ENCODE results near the gene FAM131B. TPM values are rescaled to one million over a fixed set of nuclear protein-coding genes. Genes with fewer than 3 reads are reported as not detected.
A peak's percentile ranks its signal among the peaks of the same experiment; 100 is the strongest.

FAM131B gene
- total and polyA plus RNA-seq, 2 of the 8 experiments (the other 6 are each of a cell fraction or from before 2014, with no cell fraction given), result 23.1 to 38.2 TPM

DNA sequence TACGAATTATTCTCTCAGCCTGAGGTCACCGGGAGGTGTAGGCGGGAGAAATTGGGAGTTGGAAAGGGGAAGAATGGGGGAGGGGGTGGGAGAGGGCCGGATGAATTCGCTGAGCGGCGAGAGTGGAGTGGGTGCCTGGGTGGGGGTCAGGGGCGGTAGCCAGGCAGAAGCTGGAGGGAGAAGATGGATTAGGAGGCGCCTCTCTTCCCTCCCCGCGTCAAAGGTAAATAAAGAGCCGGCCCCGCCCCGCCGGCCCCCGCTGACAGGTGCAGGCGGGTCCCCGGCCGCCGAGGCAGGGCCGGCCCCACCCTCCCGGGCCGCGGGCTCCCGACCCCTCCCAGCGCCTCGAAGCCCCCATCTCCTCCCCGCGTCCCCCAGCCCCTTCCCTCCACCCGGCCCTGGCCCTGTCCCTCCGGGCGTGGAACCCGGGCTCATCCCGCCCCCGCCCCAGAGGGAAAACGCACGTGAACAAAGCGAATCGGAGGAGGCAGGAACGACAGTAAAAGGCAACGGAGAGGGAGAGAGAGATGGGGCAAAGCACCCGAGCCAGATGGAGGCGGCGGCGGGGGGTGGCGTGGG, 872 bp downstream of the FAM131B start:
- FAIRE-seq, result no peak
- Histone ChIP-seq H3K18ac (ENCODE audit: extremely low read depth, low read length) (peak overlapping the region; percentile 95), H2BK120ac (replicated peaks; ENCODE audit: low read depth, low read length) (no peak overlapping the region), H2BK12ac (ENCODE audit: low read depth, low read length) (no peak overlapping the region), H2BK20ac (ENCODE audit: low read length) (no peak overlapping the region), H3K4ac (replicated peaks; ENCODE audit: insufficient read length, low read depth, low read length) (peak overlapping the region; percentile 53), H3K14ac (ENCODE audit: insufficient read length) (no peak overlapping the region), H4K5ac (ENCODE audit: insufficient read length, low read depth, low read length) (peak overlapping the region; percentile 59), H4K8ac (ENCODE audit: extremely low read depth, insufficient read depth, low read length) (no peak overlapping the region), H3K23ac (ENCODE audit: insufficient read length) (no peak overlapping the region), H3K4me3 (ENCODE audit: extremely low read depth in 1 of 4, insufficient read depth in 2 of 4, low read depth in 3 of 4, low read length in 4 of 4) (peak overlapping the region; percentile 80 to 98 (median 80)), H3K4me1 (replicated peaks in 1 of 4; ENCODE audit: control insufficient read depth in 3 of 4, insufficient read depth in 4 of 4, low read length in 3 of 4) (peaks cover 4 to 12% (median 10%) of the 10 kb centered on the region in 4 experiments), H3K9ac (replicated peaks in 1 of 4; ENCODE audit: extremely low read depth in 1 of 4, low read depth in 3 of 4, low read length in 3 of 4) (no peak overlapping the region), H3K27ac (ENCODE audit: low read depth, low read length) (no peak overlapping the region), H3K9me3 (ENCODE audit: insufficient read depth in 2 of 2, low read depth in 1 of 2, low read length in 1 of 2) (no peaks in the 10 kb centered on the region), H4K91ac (replicated peaks; ENCODE audit: insufficient read length, low read length) (no peak overlapping the region), H2BK5ac (ENCODE audit: low read depth, low read length) (no peak overlapping the region; the same call in 1 of the 2 replicates), H3K23me2 (ENCODE audit: low read depth, low read length) (peaks cover 16% of the 10 kb centered on the region), H2AFZ (ENCODE audit: low read length) (no peak overlapping the region), H3K79me2 (ENCODE audit: control insufficient read depth in 1 of 2, insufficient read depth in 2 of 2, low read length in 2 of 2) (no peaks in the 10 kb centered on the region), H3K27me3 (replicated peaks in 1 of 4; ENCODE audit: control insufficient read depth in 3 of 4, extremely low read depth in 1 of 4, insufficient read depth in 3 of 4, low read length in 3 of 4) (peaks cover 0 to 13% (median 8%) of the 10 kb centered on the region in 4 experiments; a peak in 4 of 7 replicates), H3K56ac (replicated peaks; ENCODE audit: insufficient read length, low read depth, low read length) (no peak overlapping the region), H2BK15ac (ENCODE audit: low read length) (no peak overlapping the region), H3K4me2 (ENCODE audit: insufficient read depth in 1 of 2, low read depth in 2 of 2, low read length in 2 of 2) (peak overlapping the region; percentile 88 to 100), H3K79me1 (ENCODE audit: low read depth, low read length) (no peaks in the 10 kb centered on the region), H2AK5ac (ENCODE audit: low read depth, low read length) (no peak overlapping the region), H3K36me3 (ENCODE audit: control insufficient read depth in 2 of 4, insufficient read depth in 4 of 4, low read length in 3 of 4) (peaks cover 0 to 18% (median 8%) of the 10 kb centered on the region in 4 experiments; a peak in 6 of 8 replicates), H4K20me1 (replicated peaks in 1 of 2; ENCODE audit: control insufficient read depth in 1 of 2, insufficient read depth in 2 of 2, low read length in 2 of 2) (no peaks in the 10 kb centered on the region)
- 0% methylated on average over 9 of the region's 46 CpGs; no CpG with 5 or more reads in 1 of the 2 experiments for WGBS, 2 experiments (ENCODE audit: extremely low coverage in 1 of 2, insufficient coverage in 1 of 2, insufficient read length in 1 of 2, insufficient replicate concordance in 2 of 2, low coverage in 1 of 2, low lambda C conversion rate in 2 of 2, missing lambda C conversion rate in 1 of 2)
- CTCF ChIA-PET (ENCODE audit: partially characterized antibody), result interaction anchor here (1.3 to 5.3 kb wide), 3 partner anchors 9 to 18 kb away, joined by 5 to 27 read pairs (median 25); partner anchors contain the start of gene ZYX
- DNase-seq (ENCODE audit: low read depth in 1 of 2, low spot score in 2 of 2), result peak in 1 of 2 experiments; percentile 70
- POLR2A ChIA-PET (ENCODE audit: partially characterized antibody), result interaction anchor here (1.3 to 18.8 kb wide), 7 partner anchors 11 to 45 kb away, joined by 3 to 233 read pairs (median 8); partner anchors contain the start of gene ZYX
- TF ChIP-seq SIN3A (conservative IDR thresholded peaks at IDR 0.05 in 1 of 2, IDR thresholded peaks at IDR 0.05 in 1 of 2; ENCODE audit: low read depth in 1 of 2, low read length in 2 of 2) (0 out of 4 replicates have a peak, but pooled peaks of 1 of the 2 experiments have one; percentile 2), YY1 (IDR thresholded peaks at IDR 0.05; ENCODE audit: low read depth, low read length) (no peak), ASH2L (IDR thresholded peaks at IDR 0.05; ENCODE audit: low read length) (peak; percentile 60)
